Measurements from ENCODE around the gene KCNK18. TPM values are rescaled to one million over a fixed set of nuclear protein-coding genes. Genes with fewer than 3 reads are reported as not detected.

KCNK18 gene
- total RNA-seq, 1 donor from 2014 or later = not detected

DNA sequence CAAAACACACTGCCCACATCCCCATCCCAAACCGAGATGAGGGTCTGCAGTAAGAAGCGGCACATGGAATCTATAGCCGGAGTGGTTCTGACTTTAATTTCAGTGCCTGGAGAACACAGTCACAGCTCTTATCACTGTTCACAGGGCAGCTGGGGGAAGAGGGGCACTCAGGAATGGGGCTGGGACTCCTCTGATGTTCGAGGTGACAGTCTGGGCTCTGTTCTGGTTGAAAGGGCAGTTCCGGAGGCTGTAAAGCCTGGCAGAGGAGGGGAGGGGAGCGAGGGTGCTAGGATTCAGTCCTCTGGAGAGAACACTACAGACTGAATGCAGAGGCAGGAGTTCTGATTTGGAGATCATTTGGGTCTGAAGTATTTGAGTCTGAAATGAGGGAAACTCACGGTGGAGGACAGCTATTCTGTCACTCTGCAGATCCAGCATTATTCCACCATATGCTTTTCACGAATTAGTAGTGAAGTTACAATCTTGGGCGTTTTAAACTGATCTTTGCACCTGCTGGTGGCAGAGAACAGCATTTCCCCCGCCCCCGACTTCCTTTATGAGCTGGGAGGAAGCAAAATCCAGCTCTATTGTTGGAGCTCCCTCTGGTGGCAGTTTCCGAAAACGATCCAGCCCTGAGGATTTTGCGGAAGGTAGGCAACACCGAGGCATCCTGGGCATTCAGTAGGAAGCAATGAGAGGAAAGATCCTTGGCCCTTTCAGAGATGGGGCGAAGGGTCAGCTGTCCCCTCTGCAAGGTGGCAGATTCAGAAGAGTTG lies 22.7 kb upstream of the KCNK18 start:
- H3K4me3 Mint-ChIP-seq (ENCODE audit: unreplicated experiment) = peak overlapping the region; percentile 91
- peak; percentile 90 for DNase-seq
- H3K4me1 Mint-ChIP-seq (ENCODE audit: low read depth, unreplicated experiment) = peaks cover 12% of the 10 kb centered on the region
- H3K36me3 Mint-ChIP-seq (ENCODE audit: unreplicated experiment) = no peaks in the 10 kb centered on the region
- peak overlapping the region; percentile 12 for H3K27ac Mint-ChIP-seq (ENCODE audit: unreplicated experiment)
- TF ChIP-seq, protein P1, sequence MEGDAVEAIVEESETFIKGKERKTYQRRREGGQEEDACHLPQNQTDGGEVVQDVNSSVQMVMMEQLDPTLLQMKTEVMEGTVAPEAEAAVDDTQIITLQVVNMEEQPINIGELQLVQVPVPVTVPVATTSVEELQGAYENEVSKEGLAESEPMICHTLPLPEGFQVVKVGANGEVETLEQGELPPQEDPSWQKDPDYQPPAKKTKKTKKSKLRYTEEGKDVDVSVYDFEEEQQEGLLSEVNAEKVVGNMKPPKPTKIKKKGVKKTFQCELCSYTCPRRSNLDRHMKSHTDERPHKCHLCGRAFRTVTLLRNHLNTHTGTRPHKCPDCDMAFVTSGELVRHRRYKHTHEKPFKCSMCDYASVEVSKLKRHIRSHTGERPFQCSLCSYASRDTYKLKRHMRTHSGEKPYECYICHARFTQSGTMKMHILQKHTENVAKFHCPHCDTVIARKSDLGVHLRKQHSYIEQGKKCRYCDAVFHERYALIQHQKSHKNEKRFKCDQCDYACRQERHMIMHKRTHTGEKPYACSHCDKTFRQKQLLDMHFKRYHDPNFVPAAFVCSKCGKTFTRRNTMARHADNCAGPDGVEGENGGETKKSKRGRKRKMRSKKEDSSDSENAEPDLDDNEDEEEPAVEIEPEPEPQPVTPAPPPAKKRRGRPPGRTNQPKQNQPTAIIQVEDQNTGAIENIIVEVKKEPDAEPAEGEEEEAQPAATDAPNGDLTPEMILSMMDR (IDR thresholded peaks at IDR 0.05; ENCODE audit: partially characterized antibody, unreplicated experiment) = peak; percentile 78
- H3K9me3 Mint-ChIP-seq (ENCODE audit: unreplicated experiment) = peaks cover 3% of the 10 kb centered on the region
- peaks cover 11% of the 10 kb centered on the region for H3K27me3 Mint-ChIP-seq (ENCODE audit: unreplicated experiment)

DNA sequence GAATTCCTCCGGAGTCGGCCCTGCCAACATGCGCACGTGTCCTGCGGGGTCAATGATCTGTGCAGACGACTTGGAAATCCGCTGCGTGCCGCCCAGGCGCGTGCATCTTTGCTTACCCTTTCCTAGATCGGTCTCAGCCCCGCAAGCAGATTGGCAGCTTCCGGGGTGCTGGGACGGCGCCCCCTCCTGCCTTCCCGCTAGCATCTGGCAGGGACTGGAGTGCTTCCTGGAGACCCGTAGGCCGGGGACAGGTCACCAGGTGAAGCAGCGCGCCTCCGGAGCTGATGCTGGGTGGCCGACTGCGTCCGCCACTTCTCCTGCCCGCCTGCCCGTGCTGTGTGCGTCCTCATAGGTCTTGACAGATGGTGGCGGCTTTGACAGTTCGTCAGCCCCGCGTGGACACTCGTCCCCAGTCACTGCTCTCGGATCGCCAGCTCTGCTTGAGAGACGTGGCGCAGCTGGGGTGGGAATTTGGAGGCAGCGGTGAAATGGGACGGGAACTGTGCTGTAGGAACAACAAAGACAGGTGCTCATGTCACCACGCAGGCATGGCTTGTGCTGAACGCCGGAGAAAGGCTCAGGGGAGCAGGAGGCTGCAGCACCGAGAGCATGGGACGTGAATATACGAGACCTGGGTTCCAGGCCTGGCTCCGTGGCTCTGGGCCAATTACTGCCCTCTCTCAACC lies 21.9 kb upstream of the KCNK18 start:
- peaks cover 9% of the 10 kb centered on the region for H3K27me3 Mint-ChIP-seq (ENCODE audit: unreplicated experiment)
- H3K9me3 Mint-ChIP-seq (ENCODE audit: unreplicated experiment) = peaks cover 3% of the 10 kb centered on the region
- H3K4me3 Mint-ChIP-seq (ENCODE audit: unreplicated experiment) = peak overlapping the region; percentile 91
- peak overlapping the region; percentile 12 for H3K27ac Mint-ChIP-seq (ENCODE audit: unreplicated experiment)
- H3K4me1 Mint-ChIP-seq (ENCODE audit: low read depth, unreplicated experiment) = peaks cover 12% of the 10 kb centered on the region
- H3K36me3 Mint-ChIP-seq (ENCODE audit: unreplicated experiment) = no peaks in the 10 kb centered on the region
- TF ChIP-seq, protein P1 (IDR thresholded peaks at IDR 0.05; ENCODE audit: partially characterized antibody, unreplicated experiment) = no peak
- DNase-seq = peak; percentile 40

DNA sequence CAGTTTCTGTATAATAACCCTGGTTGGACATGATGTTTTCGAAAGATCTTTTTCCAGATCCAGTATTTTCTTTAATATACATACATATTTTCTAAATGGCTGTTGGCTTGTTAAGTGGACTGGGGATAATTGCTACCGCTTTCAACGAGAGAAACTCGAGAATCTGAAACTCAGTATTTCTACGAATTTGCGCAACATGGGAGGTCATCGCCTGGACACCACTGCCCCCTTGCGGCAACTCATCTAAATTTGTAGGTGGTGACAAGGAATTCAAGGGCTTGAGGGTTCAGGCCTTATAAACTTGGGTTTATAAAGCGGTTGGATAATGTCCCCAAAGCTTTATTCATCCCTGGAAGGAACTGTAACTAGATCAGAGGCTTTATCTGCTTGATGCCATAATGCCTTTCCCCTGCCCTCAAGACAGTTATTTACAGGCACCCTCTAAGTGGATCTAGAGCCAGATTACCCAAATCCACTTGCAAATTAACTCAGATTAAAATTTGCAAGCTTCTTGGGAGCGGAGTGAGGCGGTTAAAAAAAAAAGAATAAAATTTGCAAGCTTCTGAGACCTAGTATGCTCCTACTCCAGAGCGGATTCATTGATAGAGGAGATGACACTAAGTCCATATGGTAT lies 21.3 kb upstream of the KCNK18 start:
- peaks cover 12% of the 10 kb centered on the region for H3K4me1 Mint-ChIP-seq (ENCODE audit: low read depth, unreplicated experiment)
- peaks cover 3% of the 10 kb centered on the region for H3K9me3 Mint-ChIP-seq (ENCODE audit: unreplicated experiment)
- H3K4me3 Mint-ChIP-seq (ENCODE audit: unreplicated experiment) = peak overlapping the region; percentile 91
- peaks cover 8% of the 10 kb centered on the region for H3K27me3 Mint-ChIP-seq (ENCODE audit: unreplicated experiment)
- TF ChIP-seq, protein P1 (IDR thresholded peaks at IDR 0.05; ENCODE audit: partially characterized antibody, unreplicated experiment) = peak; percentile 90
- peak; percentile 89 for DNase-seq
- H3K36me3 Mint-ChIP-seq (ENCODE audit: unreplicated experiment) = no peaks in the 10 kb centered on the region
- no peak overlapping the region for H3K27ac Mint-ChIP-seq (ENCODE audit: unreplicated experiment)

DNA sequence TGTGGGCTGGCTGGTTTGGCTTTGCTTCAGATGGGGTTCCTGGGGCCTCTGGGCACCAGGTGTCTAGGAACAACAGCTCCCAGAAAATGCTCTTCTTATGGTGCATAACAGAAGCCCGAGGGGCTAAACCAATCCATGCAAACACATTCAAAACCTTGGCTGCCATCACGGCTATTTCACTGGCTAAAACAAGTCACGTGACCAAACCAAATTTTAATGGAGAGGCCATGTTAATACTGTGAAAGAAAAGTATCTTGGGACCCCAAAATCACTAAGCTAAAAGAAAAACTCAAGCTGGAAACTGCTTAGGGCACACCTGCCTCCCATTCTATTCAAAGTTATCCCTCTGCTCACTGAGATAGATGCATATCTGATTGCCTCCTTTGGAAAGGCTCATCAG lies 19.1 kb upstream of the KCNK18 start:
- no peak for DNase-seq
- H3K4me3 Mint-ChIP-seq (ENCODE audit: unreplicated experiment) = no peak overlapping the region
- H3K9me3 Mint-ChIP-seq (ENCODE audit: unreplicated experiment) = peaks cover 3% of the 10 kb centered on the region
- no peaks in the 10 kb centered on the region for H3K36me3 Mint-ChIP-seq (ENCODE audit: unreplicated experiment)
- peaks cover 8% of the 10 kb centered on the region for H3K27me3 Mint-ChIP-seq (ENCODE audit: unreplicated experiment)
- no peak overlapping the region for H3K27ac Mint-ChIP-seq (ENCODE audit: unreplicated experiment)
- peaks cover 12% of the 10 kb centered on the region for H3K4me1 Mint-ChIP-seq (ENCODE audit: low read depth, unreplicated experiment)
- TF ChIP-seq, protein P1 (IDR thresholded peaks at IDR 0.05; ENCODE audit: partially characterized antibody, unreplicated experiment) = no peak

Data from glutamatergic neuron (in vitro differentiated cells).